GM19397 (cell line): ENCODE results near the gene GRIN2A.

Experiments
- ATAC-seq: cut with Tn5 transposase; IDR thresholded peaks from one replicate; pipeline ENCODE4 v1.9.1; 2021; ENCODE audit warnings: mild to moderate bottlenecking, moderate library complexity; ENCODE audit not compliant: unreplicated experiment

Gene GRIN2A

GRCh38 chr16:10039220-10040096 lies 142.8 kb downstream of the GRIN2A start:
- no peak for ATAC-seq

- no peak for ATAC-seq
Measured at GRCh38 chr16:10037751-10038150, 144.5 kb downstream of the GRIN2A start.

- ATAC-seq, result no peak
Measured at GRCh38 chr16:10036956-10037355, 145.3 kb downstream of the GRIN2A start.

- ATAC-seq, result no peak
Measured at GRCh38 chr16:10033556-10033955, 148.7 kb downstream of the GRIN2A start.

GRCh38 chr16:10031955-10032354 lies 150.3 kb downstream of the GRIN2A start:
- no peak for ATAC-seq

- ATAC-seq, result no peak
Measured at GRCh38 chr16:10031473-10031872, 150.8 kb downstream of the GRIN2A start.

GRCh38 chr16:10028644-10029043 lies 153.6 kb downstream of the GRIN2A start:
- ATAC-seq, result no peak

GRCh38 chr16:10027553-10027952 lies 154.7 kb downstream of the GRIN2A start:
- ATAC-seq, result no peak

- ATAC-seq, result no peak
Measured at GRCh38 chr16:10026593-10026992, 155.6 kb downstream of the GRIN2A start.

- ATAC-seq, result no peak
Measured at GRCh38 chr16:10022098-10022497, 160.1 kb downstream of the GRIN2A start.

GRCh38 chr16:10020866-10021265 lies 161.4 kb downstream of the GRIN2A start:
- ATAC-seq, result no peak

- no peak for ATAC-seq
Measured at GRCh38 chr16:10016752-10017151, 165.5 kb downstream of the GRIN2A start.

GRCh38 chr16:10015397-10015796 lies 166.8 kb downstream of the GRIN2A start:
- ATAC-seq, result no peak

- ATAC-seq, result no peak
Measured at GRCh38 chr16:10013774-10014173, 168.5 kb downstream of the GRIN2A start.

- ATAC-seq, result no peak
Measured at GRCh38 chr16:10013364-10013763, 168.9 kb downstream of the GRIN2A start.

GRCh38 chr16:10009684-10010083 lies 172.5 kb downstream of the GRIN2A start:
- no peak for ATAC-seq

GRCh38 chr16:10003486-10003885 lies 178.7 kb downstream of the GRIN2A start:
- ATAC-seq, result no peak

GRCh38 chr16:10001258-10001775 lies 180.9 kb downstream of the GRIN2A start:
- ATAC-seq, result no peak

- no peak for ATAC-seq
Measured at GRCh38 chr16:9996221-9996620, 186.0 kb downstream of the GRIN2A start.

GRCh38 chr16:9992441-9992840 lies 189.8 kb downstream of the GRIN2A start:
- no peak for ATAC-seq

GRCh38 chr16:9980981-9981380 lies 201.2 kb downstream of the GRIN2A start:
- no peak for ATAC-seq

- ATAC-seq, result no peak
Measured at GRCh38 chr16:9978160-9978725, 204.0 kb downstream of the GRIN2A start.
